ENCODE measurements around the gene PDE6B. TPM values are rescaled to one million over a fixed set of nuclear protein-coding genes. Genes with fewer than 3 reads are reported as not detected.

Gene PDE6B
- total and polyA plus RNA-seq, 2 experiments from 2014 or later: 3.4 to 5.0 TPM

- H3F3A ChIP-seq (replicated peaks; ENCODE audit: low read depth): no peaks in the 10 kb centered on the region
- no peaks in the 10 kb centered on the region for H4K20me1 ChIP-seq (replicated peaks; ENCODE audit: insufficient read depth)
- no peaks in the 10 kb centered on the region for H3K79me2 ChIP-seq (replicated peaks; ENCODE audit: insufficient read depth)
- H3K4me2 ChIP-seq: no peak overlapping the region
- H3K4me1 ChIP-seq (ENCODE audit: insufficient read depth): no peaks in the 10 kb centered on the region
- no peak for ATAC-seq
- H3K36me3 ChIP-seq (ENCODE audit: insufficient read depth): no peaks in the 10 kb centered on the region
- H3K9me2 ChIP-seq (ENCODE audit: insufficient read depth): no peaks in the 10 kb centered on the region
- H2AFZ ChIP-seq: no peak overlapping the region
- Mint-ChIP-seq H3K4me1 (peaks cover 14% of the 10 kb centered on the region; the same call in 2 of the 3 replicates), H3K36me3 (ENCODE audit: low read depth) (no peaks in the 10 kb centered on the region), H3K27ac (no peak overlapping the region), H3K9me3 (no peaks in the 10 kb centered on the region; the same call in 2 of the 3 replicates), H3K4me3 (no peak overlapping the region), H3K27me3 (ENCODE audit: insufficient read depth, low read depth, poor library complexity) (peaks cover 29% of the 10 kb centered on the region)
- 0 out of 2 replicates have a peak, but pooled peaks cover 3% of the 10 kb centered on the region for H3K27me3 ChIP-seq (ENCODE audit: insufficient read depth)
- DNase-seq (ENCODE audit: low spot score): no peak
- no peak overlapping the region for H3K4me3 ChIP-seq
- no peak for TF ChIP-seq CTCF (conservative IDR thresholded peaks at IDR 0.05; ENCODE audit: low read depth in 2 of 2)
- TF ChIP-seq, protein P1, sequence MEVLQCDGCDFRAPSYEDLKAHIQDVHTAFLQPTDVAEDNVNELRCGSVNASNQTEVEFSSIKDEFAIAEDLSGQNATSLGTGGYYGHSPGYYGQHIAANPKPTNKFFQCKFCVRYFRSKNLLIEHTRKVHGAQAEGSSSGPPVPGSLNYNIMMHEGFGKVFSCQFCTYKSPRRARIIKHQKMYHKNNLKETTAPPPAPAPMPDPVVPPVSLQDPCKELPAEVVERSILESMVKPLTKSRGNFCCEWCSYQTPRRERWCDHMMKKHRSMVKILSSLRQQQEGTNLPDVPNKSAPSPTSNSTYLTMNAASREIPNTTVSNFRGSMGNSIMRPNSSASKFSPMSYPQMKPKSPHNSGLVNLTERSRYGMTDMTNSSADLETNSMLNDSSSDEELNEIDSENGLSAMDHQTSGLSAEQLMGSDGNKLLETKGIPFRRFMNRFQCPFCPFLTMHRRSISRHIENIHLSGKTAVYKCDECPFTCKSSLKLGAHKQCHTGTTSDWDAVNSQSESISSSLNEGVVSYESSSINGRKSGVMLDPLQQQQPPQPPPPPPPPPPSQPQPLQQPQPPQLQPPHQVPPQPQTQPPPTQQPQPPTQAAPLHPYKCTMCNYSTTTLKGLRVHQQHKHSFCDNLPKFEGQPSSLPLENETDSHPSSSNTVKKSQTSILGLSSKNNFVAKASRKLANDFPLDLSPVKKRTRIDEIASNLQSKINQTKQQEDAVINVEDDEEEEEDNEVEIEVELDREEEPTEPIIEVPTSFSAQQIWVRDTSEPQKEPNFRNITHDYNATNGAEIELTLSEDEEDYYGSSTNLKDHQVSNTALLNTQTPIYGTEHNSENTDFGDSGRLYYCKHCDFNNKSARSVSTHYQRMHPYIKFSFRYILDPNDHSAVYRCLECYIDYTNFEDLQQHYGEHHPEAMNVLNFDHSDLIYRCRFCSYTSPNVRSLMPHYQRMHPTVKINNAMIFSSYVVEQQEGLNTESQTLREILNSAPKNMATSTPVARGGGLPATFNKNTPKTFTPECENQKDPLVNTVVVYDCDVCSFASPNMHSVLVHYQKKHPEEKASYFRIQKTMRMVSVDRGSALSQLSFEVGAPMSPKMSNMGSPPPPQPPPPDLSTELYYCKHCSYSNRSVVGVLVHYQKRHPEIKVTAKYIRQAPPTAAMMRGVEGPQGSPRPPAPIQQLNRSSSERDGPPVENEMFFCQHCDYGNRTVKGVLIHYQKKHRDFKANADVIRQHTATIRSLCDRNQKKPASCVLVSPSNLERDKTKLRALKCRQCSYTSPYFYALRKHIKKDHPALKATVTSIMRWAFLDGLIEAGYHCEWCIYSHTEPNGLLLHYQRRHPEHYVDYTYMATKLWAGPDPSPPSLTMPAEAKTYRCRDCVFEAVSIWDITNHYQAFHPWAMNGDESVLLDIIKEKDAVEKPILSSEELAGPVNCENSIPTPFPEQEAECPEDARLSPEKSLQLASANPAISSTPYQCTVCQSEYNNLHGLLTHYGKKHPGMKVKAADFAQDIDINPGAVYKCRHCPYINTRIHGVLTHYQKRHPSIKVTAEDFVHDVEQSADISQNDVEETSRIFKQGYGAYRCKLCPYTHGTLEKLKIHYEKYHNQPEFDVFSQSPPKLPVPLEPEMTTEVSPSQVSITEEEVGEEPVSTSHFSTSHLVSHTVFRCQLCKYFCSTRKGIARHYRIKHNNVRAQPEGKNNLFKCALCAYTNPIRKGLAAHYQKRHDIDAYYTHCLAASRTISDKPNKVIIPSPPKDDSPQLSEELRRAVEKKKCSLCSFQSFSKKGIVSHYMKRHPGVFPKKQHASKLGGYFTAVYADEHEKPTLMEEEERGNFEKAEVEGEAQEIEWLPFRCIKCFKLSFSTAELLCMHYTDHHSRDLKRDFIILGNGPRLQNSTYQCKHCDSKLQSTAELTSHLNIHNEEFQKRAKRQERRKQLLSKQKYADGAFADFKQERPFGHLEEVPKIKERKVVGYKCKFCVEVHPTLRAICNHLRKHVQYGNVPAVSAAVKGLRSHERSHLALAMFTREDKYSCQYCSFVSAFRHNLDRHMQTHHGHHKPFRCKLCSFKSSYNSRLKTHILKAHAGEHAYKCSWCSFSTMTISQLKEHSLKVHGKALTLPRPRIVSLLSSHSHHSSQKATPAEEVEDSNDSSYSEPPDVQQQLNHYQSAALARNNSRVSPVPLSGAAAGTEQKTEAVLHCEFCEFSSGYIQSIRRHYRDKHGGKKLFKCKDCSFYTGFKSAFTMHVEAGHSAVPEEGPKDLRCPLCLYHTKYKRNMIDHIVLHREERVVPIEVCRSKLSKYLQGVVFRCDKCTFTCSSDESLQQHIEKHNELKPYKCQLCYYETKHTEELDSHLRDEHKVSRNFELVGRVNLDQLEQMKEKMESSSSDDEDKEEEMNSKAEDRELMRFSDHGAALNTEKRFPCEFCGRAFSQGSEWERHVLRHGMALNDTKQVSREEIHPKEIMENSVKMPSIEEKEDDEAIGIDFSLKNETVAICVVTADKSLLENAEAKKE (CRISPR knock-in tag; IDR thresholded peaks at IDR 0.05): no peak
- no peak for TF ChIP-seq EZH2phosphoT487 (IDR thresholded peaks at IDR 0.05; ENCODE audit: unreplicated experiment)
- no peak for TF ChIP-seq POLR2AphosphoS5 (IDR thresholded peaks at IDR 0.05; ENCODE audit: low read depth)
- no peak for TF ChIP-seq ZNF331 (CRISPR knock-in tag; IDR thresholded peaks at IDR 0.05; ENCODE audit: low read depth)
- TF ChIP-seq, protein P2, sequence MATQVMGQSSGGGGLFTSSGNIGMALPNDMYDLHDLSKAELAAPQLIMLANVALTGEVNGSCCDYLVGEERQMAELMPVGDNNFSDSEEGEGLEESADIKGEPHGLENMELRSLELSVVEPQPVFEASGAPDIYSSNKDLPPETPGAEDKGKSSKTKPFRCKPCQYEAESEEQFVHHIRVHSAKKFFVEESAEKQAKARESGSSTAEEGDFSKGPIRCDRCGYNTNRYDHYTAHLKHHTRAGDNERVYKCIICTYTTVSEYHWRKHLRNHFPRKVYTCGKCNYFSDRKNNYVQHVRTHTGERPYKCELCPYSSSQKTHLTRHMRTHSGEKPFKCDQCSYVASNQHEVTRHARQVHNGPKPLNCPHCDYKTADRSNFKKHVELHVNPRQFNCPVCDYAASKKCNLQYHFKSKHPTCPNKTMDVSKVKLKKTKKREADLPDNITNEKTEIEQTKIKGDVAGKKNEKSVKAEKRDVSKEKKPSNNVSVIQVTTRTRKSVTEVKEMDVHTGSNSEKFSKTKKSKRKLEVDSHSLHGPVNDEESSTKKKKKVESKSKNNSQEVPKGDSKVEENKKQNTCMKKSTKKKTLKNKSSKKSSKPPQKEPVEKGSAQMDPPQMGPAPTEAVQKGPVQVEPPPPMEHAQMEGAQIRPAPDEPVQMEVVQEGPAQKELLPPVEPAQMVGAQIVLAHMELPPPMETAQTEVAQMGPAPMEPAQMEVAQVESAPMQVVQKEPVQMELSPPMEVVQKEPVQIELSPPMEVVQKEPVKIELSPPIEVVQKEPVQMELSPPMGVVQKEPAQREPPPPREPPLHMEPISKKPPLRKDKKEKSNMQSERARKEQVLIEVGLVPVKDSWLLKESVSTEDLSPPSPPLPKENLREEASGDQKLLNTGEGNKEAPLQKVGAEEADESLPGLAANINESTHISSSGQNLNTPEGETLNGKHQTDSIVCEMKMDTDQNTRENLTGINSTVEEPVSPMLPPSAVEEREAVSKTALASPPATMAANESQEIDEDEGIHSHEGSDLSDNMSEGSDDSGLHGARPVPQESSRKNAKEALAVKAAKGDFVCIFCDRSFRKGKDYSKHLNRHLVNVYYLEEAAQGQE (IDR thresholded peaks at IDR 0.05; ENCODE audit: unreplicated experiment): no peak
- TF ChIP-seq STAT1 (IDR thresholded peaks at IDR 0.05; ENCODE audit: unreplicated experiment): no peak
- TF ChIP-seq EZH2 (IDR thresholded peaks at IDR 0.05; ENCODE audit: low read depth, unreplicated experiment): no peak
- no peak for TF ChIP-seq ETS1 (IDR thresholded peaks at IDR 0.05)
- TF ChIP-seq NANOG (IDR thresholded peaks at IDR 0.05; ENCODE audit: borderline replicate concordance): no peak
- H3K27ac ChIP-seq (ENCODE audit: low read depth): no peak overlapping the region
These were observed 24.5 kb downstream of the PDE6B start for GRCh38 chr4:649751-650310.

Measured in GM23338 (cell line).